Measurements from ENCODE around the gene ETV7. TPM values are rescaled to one million over a fixed set of nuclear protein-coding genes. Genes with fewer than 3 reads are reported as not detected.

ETV7 gene
- polyA plus RNA-seq, 6 donors from 2014 or later, result not detected

GRCh38 chr6:36355819-36356218 lies 31.6 kb downstream of the ETV7 start:
- no peak for DNase-seq
- no peak for ATAC-seq (ENCODE audit: low read depth in 2 of 2)
- Mint-ChIP-seq H3K4me1 (peaks cover 3 to 12% (median 9%) of the 10 kb centered on the region in 3 donors), H3K4me3 (no peak overlapping the region), H3K36me3 (peaks cover 0 to 5% of the 10 kb centered on the region in 2 donors), H3K27ac (peak overlapping the region in 1 of 6 donors; percentile 6), H3K9me3 (peaks cover 0 to 6% (median 4%) of the 10 kb centered on the region in 7 donors), H3K27me3 (peaks cover 0 to 11% (median 0%) of the 10 kb centered on the region in 3 donors)

DNA sequence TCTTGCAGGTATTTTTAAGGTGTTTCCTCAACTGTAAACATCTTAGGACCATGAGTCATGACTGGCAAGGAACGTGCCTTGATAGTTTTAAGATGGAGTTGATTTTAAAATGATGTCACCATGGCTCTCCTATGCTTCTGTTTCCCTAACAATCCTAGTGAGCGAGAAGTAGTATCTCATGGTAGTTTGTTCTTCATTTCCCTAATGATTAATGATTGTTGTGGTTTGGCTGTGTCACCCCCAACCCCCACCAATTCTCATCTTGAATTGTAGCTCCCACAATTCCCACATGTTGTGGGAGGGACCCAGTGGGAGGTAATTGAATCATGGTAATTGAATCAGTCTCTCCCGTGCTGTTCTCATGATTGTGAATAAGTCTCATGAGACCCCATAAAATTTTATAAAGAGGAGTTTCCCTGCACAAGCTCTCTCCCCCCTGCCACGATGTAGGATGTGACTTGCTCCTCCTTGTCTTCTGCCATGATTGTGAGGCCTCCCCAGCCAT lies 34.0 kb downstream of the ETV7 start:
- Mint-ChIP-seq H3K27me3 (peaks cover 0 to 11% (median 5%) of the 10 kb centered on the region in 3 donors), H3K36me3 (peaks cover 0 to 5% of the 10 kb centered on the region in 2 donors), H3K9me3 (peaks cover 0 to 6% (median 4%) of the 10 kb centered on the region in 7 donors), H3K4me1 (peaks cover 0 to 8% (median 0%) of the 10 kb centered on the region in 3 donors), H3K27ac (no peak overlapping the region), H3K4me3 (no peak overlapping the region)
- DNase-seq (no peak), ATAC-seq (ENCODE audit: low read depth in 2 of 2) (no peak)

- H3K4me1 Mint-ChIP-seq, result no peaks in the 10 kb centered on the region
- peaks cover 0 to 11% (median 5%) of the 10 kb centered on the region in 3 donors for H3K27me3 Mint-ChIP-seq
- no peak overlapping the region for H3K4me3 Mint-ChIP-seq
- DNase-seq (no peak), ATAC-seq (ENCODE audit: low read depth in 2 of 2) (no peak)
- H3K27ac Mint-ChIP-seq, result no peak overlapping the region
- H3K36me3 Mint-ChIP-seq, result peaks cover 0 to 5% of the 10 kb centered on the region in 2 donors
- peaks cover 0 to 6% (median 4%) of the 10 kb centered on the region in 7 donors for H3K9me3 Mint-ChIP-seq
Observed at GRCh38 chr6:36352477-36353157, 34.9 kb downstream of the ETV7 start.

DNA sequence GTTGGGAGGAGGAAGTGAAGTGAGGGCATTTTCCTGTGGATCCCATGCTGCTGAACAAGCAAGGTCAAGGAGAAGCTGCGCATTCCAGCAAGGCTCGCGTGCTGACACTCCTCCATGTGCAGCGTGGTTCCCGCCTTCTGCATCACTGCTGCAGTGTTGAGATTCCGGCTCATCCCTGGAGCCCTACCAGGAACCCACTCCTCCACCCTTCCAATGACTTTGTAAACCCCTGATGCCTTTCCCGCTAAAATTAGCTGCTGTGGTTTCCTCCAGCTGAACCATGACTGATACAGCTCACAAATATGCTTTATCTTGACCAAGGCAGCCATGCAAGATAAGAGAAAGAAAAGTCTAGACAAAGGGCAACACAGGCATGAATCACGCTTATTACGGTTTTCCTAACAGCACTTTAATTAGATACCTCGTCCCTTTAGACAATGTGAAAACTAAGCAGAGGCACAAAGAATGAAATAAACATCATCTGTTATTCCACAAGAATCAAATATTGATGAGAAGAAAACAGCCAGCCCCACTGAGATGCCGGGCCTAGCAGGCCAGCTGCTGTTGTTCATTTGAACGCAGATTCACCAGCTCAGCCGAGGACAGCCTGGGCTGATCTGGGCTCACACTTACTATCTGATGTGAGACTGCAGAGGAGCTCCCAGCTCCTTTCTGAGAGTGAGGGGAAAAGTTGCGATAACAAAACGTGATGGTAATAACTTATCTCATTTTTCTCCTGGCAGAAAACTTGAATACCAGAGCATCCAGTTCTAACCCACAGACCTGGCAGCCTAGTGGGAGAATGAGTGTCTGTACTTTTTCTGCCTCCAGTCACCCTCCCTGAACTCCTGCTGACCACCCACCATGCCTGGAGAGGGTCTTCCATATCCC lies 36.5 kb downstream of the ETV7 start:
- Mint-ChIP-seq H3K4me1 (no peaks in the 10 kb centered on the region), H3K9me3 (peaks cover 0 to 6% (median 4%) of the 10 kb centered on the region in 7 donors), H3K36me3 (peaks cover 0 to 5% of the 10 kb centered on the region in 2 donors), H3K4me3 (peak overlapping the region in 2 of 8 donors; percentile 22 to 38), H3K27ac (peak overlapping the region in 2 of 6 donors; percentile 69 to 75), H3K27me3 (peaks cover 0 to 5% (median 0%) of the 10 kb centered on the region in 3 donors)
- DNase-seq, result no peak
- no peak for ATAC-seq (ENCODE audit: low read depth in 2 of 2)

DNA sequence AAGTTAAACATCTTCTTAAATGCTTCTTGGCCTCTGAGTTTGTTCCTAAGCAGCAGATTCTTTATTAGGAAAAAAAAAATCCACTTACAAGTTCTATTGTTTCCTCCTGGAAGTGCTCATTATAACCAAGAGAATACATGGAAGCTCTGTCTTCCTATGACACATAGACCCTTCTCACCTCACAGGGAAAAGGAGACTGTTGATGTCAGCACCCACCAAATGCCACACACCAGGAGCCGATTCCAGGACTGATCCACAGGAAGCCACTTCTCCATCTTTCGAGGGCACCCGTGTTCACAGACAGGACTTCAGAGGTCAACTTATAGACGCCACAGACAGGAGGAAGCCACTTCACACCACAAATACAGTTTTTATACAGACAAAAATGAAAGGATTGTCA lies 37.4 kb downstream of the ETV7 start:
- no peak overlapping the region for H3K4me3 Mint-ChIP-seq
- H3K27me3 Mint-ChIP-seq, result peaks cover 0 to 5% (median 0%) of the 10 kb centered on the region in 3 donors
- DNase-seq (no peak), ATAC-seq (ENCODE audit: low read depth in 2 of 2) (no peak)
- peaks cover 0 to 6% (median 4%) of the 10 kb centered on the region in 7 donors for H3K9me3 Mint-ChIP-seq
- H3K27ac Mint-ChIP-seq, result no peak overlapping the region
- no peaks in the 10 kb centered on the region for H3K4me1 Mint-ChIP-seq
- H3K36me3 Mint-ChIP-seq, result peaks cover 0 to 5% of the 10 kb centered on the region in 2 donors

DNA sequence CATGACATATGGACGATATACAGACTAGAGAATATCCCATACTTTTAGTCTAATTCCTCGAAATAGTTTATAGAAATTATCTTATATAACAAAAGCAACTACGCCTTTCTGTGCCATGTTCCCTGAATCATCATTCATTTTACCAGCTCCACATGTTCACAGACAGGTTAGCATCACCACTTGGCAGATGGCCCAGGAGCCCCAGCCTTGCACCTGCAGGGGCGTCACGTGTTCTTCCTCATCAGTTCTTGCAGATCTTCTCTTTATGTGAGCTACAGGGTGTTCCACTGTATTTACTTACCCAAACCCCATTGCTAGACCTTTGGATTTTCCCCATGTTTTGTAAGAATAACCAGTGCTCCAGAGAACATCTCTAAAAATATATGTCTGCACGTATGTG lies 38.2 kb downstream of the ETV7 start:
- H3K27ac Mint-ChIP-seq, result no peak overlapping the region
- no peak overlapping the region for H3K4me3 Mint-ChIP-seq
- DNase-seq, result peak; percentile 8
- H3K9me3 Mint-ChIP-seq, result peaks cover 0 to 6% (median 4%) of the 10 kb centered on the region in 7 donors
- no peaks in the 10 kb centered on the region for H3K4me1 Mint-ChIP-seq
- ATAC-seq (ENCODE audit: low read depth in 2 of 2), result peak; percentile 64 to 67
- peaks cover 0 to 5% (median 0%) of the 10 kb centered on the region in 3 donors for H3K27me3 Mint-ChIP-seq
- peaks cover 0 to 5% of the 10 kb centered on the region in 2 donors for H3K36me3 Mint-ChIP-seq

DNA sequence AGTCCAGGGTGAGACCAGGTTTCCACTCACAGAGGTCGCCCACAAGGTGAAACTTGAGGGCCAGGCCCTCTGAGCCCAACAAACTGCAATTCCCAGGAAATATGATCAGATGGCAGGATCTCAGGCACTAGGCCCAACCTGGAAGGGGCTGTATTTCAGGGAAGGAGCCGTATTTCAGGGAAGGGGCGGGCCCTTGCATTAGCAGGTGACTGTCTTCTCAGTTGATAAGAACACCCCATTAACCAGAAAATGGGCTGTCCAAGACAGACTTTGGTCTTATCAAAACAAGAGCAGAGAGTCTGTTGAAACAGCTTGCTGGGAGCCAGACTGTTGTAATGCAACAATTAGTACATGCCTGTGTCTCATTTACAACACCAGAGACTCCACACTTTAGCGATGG lies 39.8 kb downstream of the ETV7 start:
- Mint-ChIP-seq H3K4me1 (no peaks in the 10 kb centered on the region), H3K27ac (no peak overlapping the region), H3K9me3 (peaks cover 0 to under 1% (median 0%) of the 10 kb centered on the region in 7 donors), H3K27me3 (peaks cover 0 to 10% (median 0%) of the 10 kb centered on the region in 3 donors), H3K4me3 (no peak overlapping the region), H3K36me3 (no peaks in the 10 kb centered on the region)
- DNase-seq, result no peak
- ATAC-seq (ENCODE audit: low read depth in 2 of 2), result no peak

DNA sequence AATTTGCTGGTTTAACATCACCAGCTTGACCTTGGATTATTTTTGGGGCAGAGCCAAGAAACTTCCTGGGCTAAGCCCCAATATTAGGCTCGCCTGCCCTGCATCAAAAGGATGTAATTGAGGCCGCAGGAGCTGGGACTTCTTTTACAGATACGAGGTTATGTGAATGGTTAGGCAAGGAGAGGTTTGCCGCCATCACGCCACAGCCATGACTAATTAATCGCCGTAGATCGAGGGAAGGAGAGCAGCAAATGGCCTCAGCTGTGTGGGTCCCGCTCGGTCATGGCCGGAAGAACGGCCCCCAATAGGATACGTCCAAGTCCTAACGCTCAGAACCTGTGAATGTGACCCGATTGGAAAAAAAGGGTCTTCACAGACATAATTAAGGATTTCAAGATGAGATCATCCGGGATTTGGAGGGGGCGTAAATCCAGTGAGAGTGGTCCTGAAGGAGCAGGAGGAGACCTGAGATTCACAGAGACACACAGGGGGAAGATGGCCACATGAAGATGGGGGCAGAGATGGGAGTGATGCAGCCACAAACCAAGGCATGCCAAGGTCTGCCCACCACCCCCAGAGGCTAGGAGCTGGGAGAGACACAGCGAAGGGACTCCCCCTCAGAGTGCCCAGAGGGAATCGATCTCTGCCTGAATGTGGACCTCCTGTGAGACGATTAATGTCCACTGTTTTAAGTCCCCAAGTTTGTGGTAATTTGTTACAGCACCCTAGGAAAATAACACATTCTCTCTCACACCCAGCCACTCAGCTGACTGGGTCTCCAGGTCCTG lies 40.8 kb downstream of the ETV7 start:
- no peaks in the 10 kb centered on the region for H3K36me3 Mint-ChIP-seq
- H3K9me3 Mint-ChIP-seq, result no peaks in the 10 kb centered on the region
- DNase-seq (no peak), ATAC-seq (ENCODE audit: low read depth in 2 of 2) (no peak)
- peak overlapping the region in 2 of 6 donors; percentile 66 to 81 for H3K27ac Mint-ChIP-seq
- H3K4me3 Mint-ChIP-seq, result no peak overlapping the region
- no peaks in the 10 kb centered on the region for H3K4me1 Mint-ChIP-seq
- peaks cover 0 to 10% (median 0%) of the 10 kb centered on the region in 3 donors for H3K27me3 Mint-ChIP-seq

GRCh38 chr6:36345681-36346466 lies 41.6 kb downstream of the ETV7 start:
- ATAC-seq (ENCODE audit: low read depth in 2 of 2), result no peak
- Mint-ChIP-seq H3K27ac (peak overlapping the region in 2 of 6 donors; percentile 54 to 66), H3K27me3 (peaks cover 2 to 11% (median 3%) of the 10 kb centered on the region in 3 donors), H3K9me3 (no peaks in the 10 kb centered on the region), H3K36me3 (no peaks in the 10 kb centered on the region), H3K4me3 (no peak overlapping the region), H3K4me1 (peaks cover 1 to 4% (median 2%) of the 10 kb centered on the region in 3 donors)
- no peak for DNase-seq

- H3K27ac Mint-ChIP-seq, result no peak overlapping the region
- DNase-seq (no peak), ATAC-seq (ENCODE audit: low read depth in 2 of 2) (no peak)
Observed at GRCh38 chr6:36343109-36343680, 44.3 kb downstream of the ETV7 start.

DNA sequence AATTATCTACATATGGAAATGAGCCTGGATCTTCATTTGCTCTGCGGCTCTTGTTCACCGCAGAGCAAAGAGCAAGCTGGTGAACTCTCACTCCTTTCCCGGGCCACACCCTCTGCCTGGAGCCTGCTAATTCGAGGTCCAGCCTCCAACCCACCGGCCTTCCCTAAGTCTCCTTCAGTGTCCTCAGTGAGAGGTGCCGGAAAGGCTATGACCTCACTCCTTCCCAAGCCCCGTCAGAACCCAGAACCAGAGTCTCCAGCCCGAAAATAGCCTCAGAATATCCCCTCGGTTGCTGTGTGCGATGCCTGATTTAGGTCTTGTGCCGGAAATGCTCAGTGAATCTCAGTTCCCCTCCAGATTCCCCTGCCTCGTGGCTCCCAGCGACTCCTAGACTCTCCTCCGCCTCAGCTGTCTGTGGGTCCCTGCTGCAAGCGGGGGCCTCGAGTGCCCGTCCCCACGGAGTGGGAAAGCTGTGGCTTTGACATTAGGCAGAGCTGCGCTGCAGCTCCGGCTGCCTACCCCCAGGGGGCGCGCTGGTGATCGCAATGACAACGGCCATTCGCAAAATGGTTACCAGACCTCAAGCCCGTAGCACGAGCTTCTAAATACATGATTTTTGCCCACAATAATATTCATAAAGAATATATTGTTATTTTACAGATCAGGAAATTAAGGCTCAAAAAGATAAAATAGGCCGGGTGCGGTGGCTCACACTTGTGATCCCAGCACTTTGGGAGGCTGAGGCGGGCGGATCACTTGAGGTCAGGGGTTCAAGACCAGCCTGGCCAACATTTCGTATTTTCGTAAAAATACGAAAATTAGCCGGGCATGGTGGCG lies 46.6 kb downstream of the ETV7 start:
- DNase-seq (peak; percentile 60), ATAC-seq (ENCODE audit: low read depth in 2 of 2) (peak; percentile 56 to 67)
- no peaks in the 10 kb centered on the region for H3K9me3 Mint-ChIP-seq
- peaks cover 6 to 15% (median 7%) of the 10 kb centered on the region in 3 donors for H3K27me3 Mint-ChIP-seq
- peaks cover 9 to 47% (median 25%) of the 10 kb centered on the region in 3 donors for H3K4me1 Mint-ChIP-seq
- H3K4me3 Mint-ChIP-seq, result peak overlapping the region; percentile 53 to 91 (median 82)
- H3K27ac Mint-ChIP-seq, result peak overlapping the region in 5 of 6 donors; percentile 35 to 83 (median 64)
- no peaks in the 10 kb centered on the region for H3K36me3 Mint-ChIP-seq

More at GRCh38 chr6:36343109-36343680, 44.3 kb downstream of the ETV7 start:
- peaks cover 3 to 24% (median 9%) of the 10 kb centered on the region in 3 donors for H3K4me1 Mint-ChIP-seq
- H3K36me3 Mint-ChIP-seq, result no peaks in the 10 kb centered on the region
- H3K9me3 Mint-ChIP-seq, result no peaks in the 10 kb centered on the region
- H3K27me3 Mint-ChIP-seq, result peaks cover 6 to 8% (median 7%) of the 10 kb centered on the region in 3 donors
- H3K4me3 Mint-ChIP-seq, result no peak overlapping the region

All from naive B cell (primary cell).